K562 (cell line): ENCODE results near the gene PICK1. TPM values are rescaled to one million over a fixed set of nuclear protein-coding genes. Genes with fewer than 3 reads are reported as not detected.

Experiments
- ATAC-seq: fragments of 200-7000 bp; cut with Tn5 transposase; 3 replicates; pipeline ENCODE4 v1.9.1; 2020; ENCODE audit warnings: moderate library complexity
- BruUV-seq: library from RNA; stranded (reverse); fragments of 400-500 nt; replicated peaks from 2 replicates; lab custom pipeline; 2021; lab: Mats Ljungman, UMichigan
- CTCF ChIA-PET: fragments of 300-600 bp; formaldehyde crosslinking; extraction: SDS; loops from one replicate; lab custom pipeline; 2021; ENCODE audit warnings: low intra/inter-chr PET ratio; lab: Yijun Ruan, JAX
- POLR2A ChIA-PET: fragments of 300-600, 350-650 bp; sonication (Branson Sonifier 250); formaldehyde crosslinking; extraction: SDS; loops from one replicate; lab custom pipeline; 2021; ENCODE audit warnings: antibody characterized with exemption, inconsistent platforms; lab: Yijun Ruan, JAX
- DNase-seq, 4 experiments: peaks; one replicate each; pipeline versions ENCODE4 v3.0.0 to v3.0.0-alpha.2; 2011 to 2018; ENCODE audit warnings: low spot score in 3 of 4, mixed read lengths in 3 of 4; ENCODE audit errors: extremely low read depth in 1 of 4
- FAIRE-seq: peaks from 2 replicates; lab custom pipeline; 2011; peaks lifted over from hg19 to GRCh38; lab: Jason Lieb, UNC
- H2AFZ ChIP-seq: 2 replicates; pipeline ENCODE4 v1.6.0; 2011; ENCODE audit warnings: low read depth, low read length, control low read depth, inconsistent platforms
- H3K27ac ChIP-seq: fragments of 200-600 bp; 3 replicates; pipeline ENCODE4 v1.8.0; 2011; ENCODE audit warnings: low read depth, mild to moderate bottlenecking, control low read depth, inconsistent platforms, low read length, moderate library complexity, mixed read lengths; ENCODE audit errors: extremely low read depth
- H3K27me3 ChIP-seq, 2 experiments: fragments of 300-600 bp in 1 of 2; 2 replicates in 1 of 2; 3 replicates in 1 of 2; pipeline versions ENCODE4 v1.6.0 to v1.8.0; 2011; ENCODE audit warnings: inconsistent platforms in 2 of 2, low read length in 2 of 2, mild to moderate bottlenecking in 1 of 2, mixed read lengths in 1 of 2, moderate library complexity in 1 of 2; ENCODE audit not compliant: control insufficient read depth in 2 of 2, insufficient read depth in 2 of 2
- H3K36me3 ChIP-seq: fragments of 300-600 bp; 3 replicates; pipeline ENCODE4 v1.8.0; 2011; ENCODE audit warnings: mild to moderate bottlenecking, low read length, inconsistent platforms; ENCODE audit not compliant: control insufficient read depth, insufficient read depth
- H3K4me1 ChIP-seq, 2 experiments: fragments of 200-600 bp in 1 of 2; replicated peaks in 1 of 2; 2 replicates in 1 of 2; 3 replicates in 1 of 2; pipeline versions ENCODE4 v1.5.1 to v1.8.0; 2011; ENCODE audit warnings: inconsistent platforms in 2 of 2, low read length in 2 of 2, mild to moderate bottlenecking in 1 of 2, mixed read lengths in 1 of 2, moderate library complexity in 1 of 2; ENCODE audit not compliant: control insufficient read depth in 2 of 2, insufficient read depth in 2 of 2
- H3K4me2 ChIP-seq: 2 replicates; pipeline ENCODE4 v1.6.1; 2011; ENCODE audit warnings: low read length, control low read depth, inconsistent platforms, mixed read lengths; ENCODE audit not compliant: insufficient read depth
- H3K4me3 ChIP-seq: fragments of 200-600 bp; sonication (generic), shearing (Covaris generic); 2 replicates; pipeline ENCODE4 v1.5.1; 2016; ENCODE audit warnings: control low read depth, inconsistent platforms
- H3K79me2 ChIP-seq: fragments of 200-600 bp; 3 replicates; pipeline ENCODE4 v1.8.0; 2011; ENCODE audit warnings: low read length, inconsistent platforms; ENCODE audit not compliant: control insufficient read depth, insufficient read depth
- H3K9ac ChIP-seq, 2 experiments: 2 replicates each; pipeline versions ENCODE4 v1.6.0 to v1.6.1; 2011; ENCODE audit warnings: low read depth in 2 of 2, low read length in 2 of 2, control low read depth in 1 of 2, inconsistent platforms in 1 of 2, mild to moderate bottlenecking in 1 of 2, mixed read lengths in 1 of 2; ENCODE audit not compliant: insufficient read depth in 1 of 2
- H3K9me1 ChIP-seq: one replicate; pipeline ENCODE4 v1.6.0; 2011; ENCODE audit warnings: inconsistent platforms, mild to moderate bottlenecking, low read length, moderate library complexity; ENCODE audit not compliant: control insufficient read depth, insufficient read depth
- H3K9me3 ChIP-seq: replicated peaks from 2 replicates; pipeline ENCODE4 v1.5.1; 2011; ENCODE audit warnings: low read depth, low read length, inconsistent platforms; ENCODE audit not compliant: control insufficient read depth, insufficient read depth
- H4K20me1 ChIP-seq: replicated peaks from 2 replicates; pipeline ENCODE4 v1.6.1; 2011; ENCODE audit warnings: low read length, inconsistent platforms, mixed read lengths; ENCODE audit not compliant: control insufficient read depth, insufficient read depth
- BDP1 ChIP-seq: IDR thresholded peaks from 3 replicates; pipeline ENCODE4 v1.6.1; 2011; ENCODE audit not compliant: insufficient read length, insufficient read depth
- CEBPZ ChIP-seq: fragments of 150-350 bp; IDR thresholded peaks from 2 replicates; pipeline ENCODE4 v1.6.1; 2014; ENCODE audit warnings: low read depth, mild to moderate bottlenecking, low read length, borderline replicate concordance
- FOXJ2 ChIP-seq: fragments of 200-800 bp; sonication (Bioruptor generic); IDR thresholded peaks from 2 replicates; pipeline ENCODE4 v1.6.1; 2016; ENCODE audit warnings: missing genetic modification characterization, missing compliant biosample characterization
- HDAC3 ChIP-seq: fragments of 450-650 bp; IDR thresholded peaks from 2 replicates; pipeline ENCODE4 v1.6.1; 2018; ENCODE audit warnings: borderline replicate concordance, mild to moderate bottlenecking, moderate library complexity; ENCODE audit not compliant: partially characterized antibody
- IRF2 ChIP-seq: sonication (generic); formaldehyde crosslinking; IDR thresholded peaks from 2 replicates; pipeline ENCODE4 v1.8.1; 2022; ENCODE audit warnings: mild to moderate bottlenecking, missing genetic modification reagents
- NRF1 ChIP-seq, 2 experiments: fragments of 450-650 bp; IDR thresholded peaks in 1 of 2; conservative IDR thresholded peaks in 1 of 2; 2 replicates each; pipeline ENCODE4 v1.6.1; 2014; ENCODE audit warnings: mild to moderate bottlenecking in 2 of 2
- PPARD ChIP-seq: fragments of 250-450 bp; sonication (Bioruptor Pico); IDR thresholded peaks from 2 replicates; pipeline ENCODE4 v1.8.0; 2022; ENCODE audit warnings: inconsistent platforms, mild to moderate bottlenecking, moderate library complexity
- RB1 ChIP-seq: fragments of 450-650 bp; IDR thresholded peaks from 2 replicates; pipeline ENCODE4 v1.6.1; 2017; ENCODE audit warnings: low read depth, mild to moderate bottlenecking
- ZEB2 ChIP-seq: fragments of 450-650 bp; IDR thresholded peaks from 2 replicates; pipeline ENCODE4 v1.6.1; 2016
- ZNF184 ChIP-seq: sonication (generic); formaldehyde crosslinking; IDR thresholded peaks from 2 replicates; pipeline ENCODE4 v1.5.0; 2020; ENCODE audit warnings: missing genetic modification reagents
- ZNF224 ChIP-seq: sonication (generic); formaldehyde crosslinking; IDR thresholded peaks from 2 replicates; pipeline ENCODE4 v1.8.0; 2022; ENCODE audit warnings: mild to moderate bottlenecking, missing genetic modification reagents
- ZNF263 ChIP-seq: sonication (generic); formaldehyde crosslinking; IDR thresholded peaks from 2 replicates; pipeline ENCODE4 v1.8.0; 2022; ENCODE audit warnings: mild to moderate bottlenecking, missing genetic modification reagents, borderline replicate concordance
- WGBS: fragments of 100-300 bp; shearing (Covaris generic); methylation state at CpG from one replicate; pipeline ENCODE4 v1.1.6; 2016; ENCODE audit warnings: low coverage, mixed read lengths; ENCODE audit not compliant: insufficient coverage; ENCODE audit errors: missing lambda C conversion rate; 5-methylcytosine and 5-hydroxymethylcytosine counted together
- in situ Hi-C: fragments of 300-500 bp; cut with MboI; formaldehyde crosslinking; loops from 4 replicates; pipeline ENCODE4 v1.15.0; 2018; ENCODE audit warnings: inconsistent platforms, mixed read lengths
- intact Hi-C: fragments of 100-400 bp; cut with micrococcal nuclease; formaldehyde crosslinking; loops from 2 replicates; pipeline ENCODE4 v1.14.2; 2022
- polyA plus RNA-seq, 8 experiments: library from polyadenylated mRNA; depleted of rRNA in 4 of 8; stranded (reverse) in 5 of 8; unstranded in 3 of 8; fragments of >200 nt; fragmentation: Nextera tagmentation in 2 of 8; fragmentation: Illumina TruSeq in 1 of 8; extraction: Ambion mirVana in 2 of 8; extraction: Trizol in 1 of 8; gene quantifications; 2 replicates each; pipeline versions ENCODE4 v1.2.1 to v1.2.3, GENCODE V29; 2011 to 2014; ENCODE audit warnings: inconsistent platforms in 1 of 8, missing spikeins in 1 of 8
- total RNA-seq, 7 experiments: library from RNA; depleted of rRNA in 6 of 7; stranded (reverse); fragments of >200 nt in 6 of 7; fragmentation: Illumina TruSeq in 2 of 7; extraction: Trizol in 2 of 7; gene quantifications; 2 replicates each; pipeline versions ENCODE4 v1.2.1 to v1.2.3, GENCODE V29; 2011 to 2021; ENCODE audit warnings: low replicate concordance in 1 of 7
- TF ChIP-seq, protein P1 (sequence below): sonication (generic); formaldehyde crosslinking; IDR thresholded peaks from 2 replicates; pipeline ENCODE4 v1.8.1; 2022; ENCODE audit warnings: missing genetic modification reagents
- TF ChIP-seq, protein P2 (sequence below): fragments of 450-650 bp; IDR thresholded peaks from 2 replicates; pipeline ENCODE4 v1.6.1; 2016

PICK1 gene
- total and polyA plus RNA-seq, 9 of the 15 experiments (the other 6 are each of a cell fraction or from before 2014, with no cell fraction given): 0.06 to 11.0 (median 7.9) TPM; not detected in 1

- H3K9me3 ChIP-seq: no peaks in the 10 kb centered on the region
- no peak overlapping the region for H3K4me3 ChIP-seq
- no peaks in the 10 kb centered on the region for H3K79me2 ChIP-seq
- no peaks in the 10 kb centered on the region for H3K36me3 ChIP-seq
- WGBS: 20% methylated on average over 5 of the region's 5 CpGs
- no peak for ATAC-seq
- H4K20me1 ChIP-seq: no peaks in the 10 kb centered on the region
- DNase-seq: no peak
- no peak overlapping the region for H3K4me2 ChIP-seq
- ChIA-PET CTCF (no interaction called here), POLR2A (interaction anchor here (0.5 to 0.6 kb wide), 2 partner anchors 114 to 459 kb away, joined by 3 read pairs; no protein-coding TSS in a partner anchor)
- H2AFZ ChIP-seq: no peak overlapping the region
- no peak overlapping the region for H3K27ac ChIP-seq
- H3K9me1 ChIP-seq: no peaks in the 10 kb centered on the region
- H3K9ac ChIP-seq: no peak overlapping the region; a peak in 1 of 4 replicates
- intact Hi-C loops (loop anchor here (10.0 kb wide), 1 partner anchor 75 kb away; the partner anchor contains the start of genes C22orf23 and POLR2F), in situ Hi-C loops (no loop called here)
- H3K4me1 ChIP-seq: peaks cover 31 to 40% of the 10 kb centered on the region in 2 experiments
- no TSS peak for BruUV-seq
- H3K27me3 ChIP-seq: no peaks in the 10 kb centered on the region; a peak in 1 of 5 replicates
- FAIRE-seq: no peak
- TF ChIP-seq NRF1 (conservative IDR thresholded peaks at IDR 0.05 in 1 of 2, IDR thresholded peaks at IDR 0.05 in 1 of 2) (no peak), PPARD (CRISPR knock-in tag) (no peak), IRF2 (CRISPR knock-in tag) (no peak), HDAC3 (no peak), ZNF224 (no peak), ZNF263 (no peak), ZEB2 (no peak), CEBPZ (no peak), ZNF184 (no peak), FOXJ2 (tag) (no peak), BDP1 (no peak), RB1 (no peak)
- TF ChIP-seq, protein P1, sequence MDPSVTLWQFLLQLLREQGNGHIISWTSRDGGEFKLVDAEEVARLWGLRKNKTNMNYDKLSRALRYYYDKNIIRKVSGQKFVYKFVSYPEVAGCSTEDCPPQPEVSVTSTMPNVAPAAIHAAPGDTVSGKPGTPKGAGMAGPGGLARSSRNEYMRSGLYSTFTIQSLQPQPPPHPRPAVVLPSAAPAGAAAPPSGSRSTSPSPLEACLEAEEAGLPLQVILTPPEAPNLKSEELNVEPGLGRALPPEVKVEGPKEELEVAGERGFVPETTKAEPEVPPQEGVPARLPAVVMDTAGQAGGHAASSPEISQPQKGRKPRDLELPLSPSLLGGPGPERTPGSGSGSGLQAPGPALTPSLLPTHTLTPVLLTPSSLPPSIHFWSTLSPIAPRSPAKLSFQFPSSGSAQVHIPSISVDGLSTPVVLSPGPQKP (CRISPR knock-in tag): no peak
- TF ChIP-seq, protein P2, sequence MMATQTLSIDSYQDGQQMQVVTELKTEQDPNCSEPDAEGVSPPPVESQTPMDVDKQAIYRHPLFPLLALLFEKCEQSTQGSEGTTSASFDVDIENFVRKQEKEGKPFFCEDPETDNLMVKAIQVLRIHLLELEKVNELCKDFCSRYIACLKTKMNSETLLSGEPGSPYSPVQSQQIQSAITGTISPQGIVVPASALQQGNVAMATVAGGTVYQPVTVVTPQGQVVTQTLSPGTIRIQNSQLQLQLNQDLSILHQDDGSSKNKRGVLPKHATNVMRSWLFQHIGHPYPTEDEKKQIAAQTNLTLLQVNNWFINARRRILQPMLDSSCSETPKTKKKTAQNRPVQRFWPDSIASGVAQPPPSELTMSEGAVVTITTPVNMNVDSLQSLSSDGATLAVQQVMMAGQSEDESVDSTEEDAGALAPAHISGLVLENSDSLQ: no peak
These were observed 27.3 kb upstream of the PICK1 start for GRCh38 chr22:38029901-38030300.
